Muscle of arm (tissue), 12 donors: ENCODE data around the gene MOBP. TPM values are rescaled to one million over a fixed set of nuclear protein-coding genes. Genes with fewer than 3 reads are reported as not detected.

Source experiments
- DNase-seq: peaks from one replicate; pipeline ENCODE4 v3.0.0-alpha.2; 2013
- polyA plus RNA-seq, 12 donors: library from polyadenylated mRNA; unstranded; fragments of 120-200 nt; gene quantifications; one replicate each; pipeline ENCODE4 v1.2.1, GENCODE V29; 2013; ENCODE audit not compliant: insufficient read length in 12 of 12

The MOBP gene
- polyA plus RNA-seq, 12 donors, result 0.03 to 0.48 (median 0.14) TPM; not detected in 4

DNA sequence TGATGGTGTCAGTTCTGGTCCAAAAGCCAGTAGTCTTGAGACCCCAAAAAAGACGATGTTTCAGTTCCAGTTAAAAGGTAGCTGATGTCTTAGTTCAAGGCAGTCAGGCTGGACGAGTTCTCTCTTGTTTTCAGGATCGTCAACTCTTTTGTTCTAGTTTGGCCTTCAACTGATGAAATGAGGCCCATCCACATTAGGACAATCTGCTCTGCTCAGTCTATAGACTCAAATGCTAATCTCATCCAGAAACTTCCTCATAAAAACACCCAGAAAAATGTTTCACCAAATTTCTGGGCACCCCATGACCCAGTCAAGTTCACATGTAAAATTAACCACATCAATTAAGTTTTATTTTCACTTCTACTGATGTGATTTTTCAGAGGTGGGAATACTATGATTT, 74.0 kb downstream of the MOBP start:
- DNase-seq, result no peak

DNA sequence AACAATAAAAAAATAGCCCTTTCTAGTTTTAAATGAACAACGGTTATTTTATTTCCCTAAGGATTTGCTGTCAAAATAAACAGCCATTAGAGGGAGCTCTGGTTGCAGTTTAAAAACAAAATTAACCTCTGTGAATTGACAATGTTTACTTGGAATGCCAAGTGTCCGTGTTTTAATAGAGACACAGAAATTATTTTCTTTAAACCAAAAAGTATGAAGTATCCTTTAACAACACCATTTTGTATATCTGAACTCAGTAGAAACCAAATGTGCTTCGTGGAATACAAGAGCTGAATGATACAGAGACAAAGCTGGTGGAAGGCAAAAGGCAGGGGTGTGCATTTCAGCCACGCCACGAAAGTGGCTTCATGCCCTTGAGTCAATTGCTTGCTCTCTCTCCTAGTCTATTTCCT, 74.4 kb downstream of the MOBP start:
- no peak for DNase-seq

DNA sequence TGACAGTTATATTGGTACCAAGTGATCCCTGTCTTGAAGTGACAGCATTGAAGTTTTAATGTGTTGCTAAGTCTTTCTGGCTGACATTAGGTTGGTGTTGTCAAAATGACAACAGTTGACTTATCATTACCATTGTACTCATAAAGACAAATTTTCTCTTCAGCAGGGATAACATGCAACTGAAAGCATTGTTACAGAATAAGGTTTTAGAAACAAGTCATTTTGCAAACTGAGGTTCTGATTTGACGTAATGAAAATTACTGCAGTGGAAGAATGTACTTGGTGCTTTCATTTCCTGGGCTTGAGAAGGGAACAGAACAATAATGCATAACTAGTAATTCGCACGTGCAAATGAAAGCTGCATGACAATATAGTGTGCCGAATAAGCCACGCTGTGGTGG, 75.1 kb downstream of the MOBP start:
- DNase-seq, result no peak

DNA sequence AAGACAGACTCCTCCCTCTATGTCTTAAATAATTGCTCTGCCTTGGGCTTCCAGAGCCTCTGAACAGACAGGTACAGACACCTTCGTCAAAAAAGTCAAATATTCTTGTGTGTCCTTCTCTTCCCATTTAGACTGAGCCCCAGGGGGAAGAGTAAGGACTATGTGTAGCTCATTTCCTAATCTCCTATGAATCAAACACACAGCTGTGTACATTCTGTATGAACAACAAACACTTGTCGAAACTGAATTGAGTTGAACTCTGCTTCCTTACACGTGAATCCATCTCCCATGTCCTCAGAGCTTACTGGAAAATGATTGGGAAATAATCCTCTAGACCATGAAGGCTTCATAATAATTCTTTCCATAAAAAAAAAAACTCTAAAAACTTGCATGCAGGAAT, 80.8 kb downstream of the MOBP start:
- no peak for DNase-seq

DNA sequence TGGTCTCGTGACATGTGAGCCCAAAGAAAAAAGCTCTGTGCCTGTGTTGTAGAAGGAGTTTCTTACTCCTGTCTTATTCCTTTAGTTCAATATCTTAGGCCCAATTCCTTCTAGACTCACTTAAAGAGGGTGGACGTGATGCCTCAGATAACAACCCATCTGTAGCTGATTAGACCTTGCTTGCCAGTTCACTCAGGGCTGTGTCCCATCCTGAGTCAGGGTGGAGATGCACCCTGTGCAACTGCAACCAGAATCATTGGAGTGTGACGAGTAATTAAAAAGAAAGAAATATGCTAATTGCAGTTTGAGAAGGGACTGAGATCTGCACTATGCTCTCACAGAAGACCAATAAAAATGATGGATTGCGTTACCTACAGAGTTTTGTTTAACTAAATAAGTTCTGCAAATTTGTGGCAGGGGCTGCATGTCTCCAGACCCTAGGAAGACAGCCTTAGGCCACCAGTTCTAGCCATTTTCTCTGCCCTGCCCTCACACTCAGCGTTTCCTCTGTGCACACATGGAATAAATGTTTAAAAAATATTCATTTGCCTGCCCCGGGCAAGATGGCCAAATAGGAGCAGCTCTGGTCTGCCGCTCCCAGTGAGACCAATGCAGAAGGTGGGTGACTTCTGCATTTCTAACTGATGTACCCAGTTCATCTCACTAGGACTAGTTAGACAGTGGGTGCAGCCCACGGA, 83.0 kb downstream of the MOBP start:
- DNase-seq, result no peak

Other genes starting within 250 kb of the MOBP start
- gene CX3CR1, start 187.6 kb upstream of the MOBP start, polyA plus RNA-seq, result 1 to 10 TPM in 11 of 12 donors, not detected in 1; 3.5 to 5.6 (median 4.2) TPM
- gene CCR8, start 138.0 kb upstream of the MOBP start, polyA plus RNA-seq, result under 1 TPM in 1 of 12 donors, not detected in 11; 0.19 TPM
- 10 to 100 TPM in 10 of 12 donors, 1 to 10 TPM in 1, not detected in 1; 5.5 to 22.8 (median 18.1) TPM for gene SLC25A38, start 84.3 kb upstream of the MOBP start, polyA plus RNA-seq
- 1,000 to 10,000 TPM in 10 of 12 donors, 100 to 1,000 TPM in 1, not detected in 1; 862 to 2,369 (median 1,833) TPM for gene RPSA, start 61.0 kb upstream of the MOBP start, polyA plus RNA-seq